Thyroid gland (tissue), 4 donors: Measurements from ENCODE around the gene TREX2.

Experiments
- POLR2A ChIP-seq, 2 donors: fragments of 450-650 bp; IDR thresholded peaks; one replicate each; pipeline ENCODE4 v1.6.1; 2017; ENCODE audit warnings: antibody characterized with exemption in 2 of 2, mild to moderate bottlenecking in 2 of 2, moderate library complexity in 1 of 2
- TF ChIP-seq, protein P1 (sequence below), 6 experiments: fragments of 200-600 bp in 3 of 6; fragments of 450-650 bp in 3 of 6; sonication (generic) in 3 of 6; IDR thresholded peaks; one replicate each; pipeline ENCODE4 v1.5.1; 2016 to 2019; ENCODE audit warnings: antibody characterized with exemption in 6 of 6, mild to moderate bottlenecking in 2 of 6, inconsistent platforms in 1 of 6, moderate library complexity in 1 of 6

DNA sequence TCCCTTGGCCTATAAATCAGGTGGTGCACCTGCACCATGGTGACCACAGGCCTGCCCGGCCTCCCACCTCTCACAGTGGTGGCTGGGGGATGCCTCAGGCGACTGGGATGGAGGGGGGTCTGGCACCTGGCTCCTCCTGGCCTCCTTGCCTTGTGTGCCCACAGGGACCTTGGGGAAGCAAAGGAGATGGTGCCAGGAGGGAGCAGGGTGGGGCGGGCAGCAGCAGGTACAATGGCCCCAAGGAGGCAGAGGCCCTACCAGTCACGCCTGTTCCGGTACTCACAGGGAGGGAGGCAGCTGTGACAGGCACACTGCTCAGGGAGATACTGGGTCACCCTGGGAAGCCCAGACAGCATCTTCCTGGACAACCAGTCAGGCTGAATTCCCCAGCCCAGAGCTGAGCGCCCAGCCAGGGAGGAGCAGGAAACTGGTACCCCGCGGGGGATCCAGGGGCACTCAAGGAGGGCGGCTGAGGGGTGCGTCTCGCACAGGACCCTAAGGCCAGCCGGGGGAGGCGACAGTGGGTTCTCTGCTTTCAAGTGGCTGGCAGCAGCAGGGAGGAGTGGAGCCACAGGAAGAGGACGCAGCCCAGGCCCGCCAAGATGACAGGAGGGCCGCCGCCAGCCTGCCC, 1.2 kb upstream of the TREX2 start:
- no peak for TF ChIP-seq POLR2A (IDR thresholded peaks at IDR 0.05)
- TF ChIP-seq, protein P1, sequence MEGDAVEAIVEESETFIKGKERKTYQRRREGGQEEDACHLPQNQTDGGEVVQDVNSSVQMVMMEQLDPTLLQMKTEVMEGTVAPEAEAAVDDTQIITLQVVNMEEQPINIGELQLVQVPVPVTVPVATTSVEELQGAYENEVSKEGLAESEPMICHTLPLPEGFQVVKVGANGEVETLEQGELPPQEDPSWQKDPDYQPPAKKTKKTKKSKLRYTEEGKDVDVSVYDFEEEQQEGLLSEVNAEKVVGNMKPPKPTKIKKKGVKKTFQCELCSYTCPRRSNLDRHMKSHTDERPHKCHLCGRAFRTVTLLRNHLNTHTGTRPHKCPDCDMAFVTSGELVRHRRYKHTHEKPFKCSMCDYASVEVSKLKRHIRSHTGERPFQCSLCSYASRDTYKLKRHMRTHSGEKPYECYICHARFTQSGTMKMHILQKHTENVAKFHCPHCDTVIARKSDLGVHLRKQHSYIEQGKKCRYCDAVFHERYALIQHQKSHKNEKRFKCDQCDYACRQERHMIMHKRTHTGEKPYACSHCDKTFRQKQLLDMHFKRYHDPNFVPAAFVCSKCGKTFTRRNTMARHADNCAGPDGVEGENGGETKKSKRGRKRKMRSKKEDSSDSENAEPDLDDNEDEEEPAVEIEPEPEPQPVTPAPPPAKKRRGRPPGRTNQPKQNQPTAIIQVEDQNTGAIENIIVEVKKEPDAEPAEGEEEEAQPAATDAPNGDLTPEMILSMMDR (IDR thresholded peaks at IDR 0.05): no peak
